H9 (cell line): Measurements from ENCODE around the gene CHCHD4. TPM values are rescaled to one million over a fixed set of nuclear protein-coding genes. Genes with fewer than 3 reads are reported as not detected.

Experiments
- DNase-seq: peaks from one replicate; pipeline ENCODE4 v3.0.0-alpha.2; 2017
- H2AFZ ChIP-seq: one replicate; pipeline ENCODE4 v1.6.1; 2013; ENCODE audit warnings: mild to moderate bottlenecking, low read length, control low read depth, moderate library complexity
- H2AK5ac ChIP-seq: 2 replicates; pipeline ENCODE4 v1.6.1; 2013; ENCODE audit warnings: low read length, control low read depth, mixed read lengths; ENCODE audit not compliant: insufficient read length
- H2BK120ac ChIP-seq: one replicate; pipeline ENCODE4 v1.6.1; 2013; ENCODE audit warnings: low read depth, mild to moderate bottlenecking, low read length, control low read depth, inconsistent platforms; ENCODE audit not compliant: poor library complexity, severe bottlenecking
- H2BK12ac ChIP-seq: 2 replicates; pipeline ENCODE4 v1.6.1; 2013; ENCODE audit warnings: low read length, control low read depth, mixed read lengths, low read depth; ENCODE audit not compliant: insufficient read length
- H2BK15ac ChIP-seq: 2 replicates; pipeline ENCODE4 v1.6.1; 2013; ENCODE audit warnings: low read depth, low read length, control low read depth
- H2BK20ac ChIP-seq: one replicate; pipeline ENCODE4 v1.6.1; 2013; ENCODE audit warnings: low read depth, mild to moderate bottlenecking, low read length, control low read depth, inconsistent platforms; ENCODE audit not compliant: poor library complexity, severe bottlenecking
- H2BK5ac ChIP-seq: 2 replicates; pipeline ENCODE4 v1.6.1; 2013; ENCODE audit warnings: low read length, control low read depth, mixed read lengths; ENCODE audit not compliant: insufficient read length
- H3K14ac ChIP-seq: 2 replicates; pipeline ENCODE4 v1.6.1; 2013; ENCODE audit warnings: low read length, control low read depth; ENCODE audit not compliant: insufficient read depth
- H3K18ac ChIP-seq: 2 replicates; pipeline ENCODE4 v1.6.1; 2013; ENCODE audit warnings: low read depth, mild to moderate bottlenecking, mixed read lengths, low read length, control low read depth; ENCODE audit not compliant: insufficient read length
- H3K23ac ChIP-seq: 2 replicates; pipeline ENCODE4 v1.6.1; 2013; ENCODE audit warnings: low read length, control low read depth, mixed read lengths, low read depth; ENCODE audit not compliant: insufficient read length
- H3K23me2 ChIP-seq: 2 replicates; pipeline ENCODE4 v1.6.1; 2013; ENCODE audit warnings: low read depth, mild to moderate bottlenecking, mixed read lengths, low read length, control low read depth; ENCODE audit not compliant: insufficient read length, poor library complexity, severe bottlenecking
- H3K27ac ChIP-seq: 2 replicates; pipeline ENCODE4 v1.5.1; 2013; ENCODE audit warnings: low read length, control low read depth, mixed read lengths, low read depth; ENCODE audit not compliant: insufficient read length
- H3K27me3 ChIP-seq: 2 replicates; pipeline ENCODE4 v1.6.1; 2013; ENCODE audit warnings: low read length, control low read depth, inconsistent platforms; ENCODE audit not compliant: insufficient read depth
- H3K4ac ChIP-seq: 2 replicates; pipeline ENCODE4 v1.6.1; 2013; ENCODE audit warnings: low read depth, mild to moderate bottlenecking, control low read depth, inconsistent platforms, low read length, moderate library complexity
- H3K4me1 ChIP-seq: 2 replicates; pipeline ENCODE4 v1.6.1; 2013; ENCODE audit warnings: low read length, control low read depth, inconsistent platforms; ENCODE audit not compliant: insufficient read depth
- H3K4me2 ChIP-seq: 2 replicates; pipeline ENCODE4 v1.6.1; 2013; ENCODE audit warnings: low read length, control low read depth, mixed read lengths; ENCODE audit not compliant: insufficient read length, insufficient read depth
- H3K56ac ChIP-seq: 2 replicates; pipeline ENCODE4 v1.6.1; 2013; ENCODE audit warnings: low read depth, mild to moderate bottlenecking, mixed read lengths, low read length, control low read depth; ENCODE audit not compliant: insufficient read length
- H3K79me1 ChIP-seq: 2 replicates; pipeline ENCODE4 v1.6.1; 2013; ENCODE audit warnings: low read depth, mild to moderate bottlenecking, moderate library complexity, low read length, control low read depth, inconsistent platforms; ENCODE audit not compliant: insufficient read depth, poor library complexity, severe bottlenecking
- H3K79me2 ChIP-seq: 2 replicates; pipeline ENCODE4 v1.6.1; 2013; ENCODE audit warnings: low read length, control low read depth, inconsistent platforms; ENCODE audit not compliant: insufficient read depth
- H3K9ac ChIP-seq: 2 replicates; pipeline ENCODE4 v1.6.1; 2013; ENCODE audit warnings: low read length, control low read depth, mixed read lengths; ENCODE audit not compliant: insufficient read length; ENCODE audit errors: extremely low read depth
- H3K9me3 ChIP-seq: one replicate; pipeline ENCODE4 v1.6.1; 2013; ENCODE audit warnings: low read depth, low read length, inconsistent platforms; ENCODE audit not compliant: control insufficient read depth
- H3T11ph ChIP-seq: one replicate; pipeline ENCODE4 v1.6.1; 2013; ENCODE audit warnings: mild to moderate bottlenecking, low read length, control low read depth, inconsistent platforms
- H4K20me1 ChIP-seq: one replicate; pipeline ENCODE4 v1.6.1; 2013; ENCODE audit not compliant: control insufficient read depth, insufficient read length, insufficient read depth
- H4K5ac ChIP-seq: 2 replicates; pipeline ENCODE4 v1.6.1; 2013; ENCODE audit warnings: low read depth, mild to moderate bottlenecking, mixed read lengths, low read length, control low read depth; ENCODE audit not compliant: insufficient read length
- H4K8ac ChIP-seq: replicated peaks from 2 replicates; pipeline ENCODE4 v1.6.1; 2013; ENCODE audit warnings: low read length, control low read depth, mixed read lengths, low read depth; ENCODE audit not compliant: insufficient read length
- H4K91ac ChIP-seq: 2 replicates; pipeline ENCODE4 v1.6.1; 2013; ENCODE audit warnings: low read depth, mild to moderate bottlenecking, moderate library complexity, mixed read lengths, low read length, control low read depth; ENCODE audit not compliant: insufficient read length
- H3K27ac Mint-ChIP-seq, 3 experiments: 2 replicates in 2 of 3; 3 replicates in 1 of 3; pipeline ENCODE4 v1.8.0; 2020 to 2021; ENCODE audit warnings: mixed read lengths in 3 of 3, mild to moderate bottlenecking in 1 of 3, moderate library complexity in 1 of 3
- H3K27me3 Mint-ChIP-seq: 2 replicates; pipeline ENCODE4 v1.8.0; 2021; ENCODE audit warnings: low read depth, mild to moderate bottlenecking, moderate library complexity, mixed read lengths
- H3K36me3 Mint-ChIP-seq, 3 experiments: 2 replicates in 2 of 3; 3 replicates in 1 of 3; pipeline ENCODE4 v1.8.0; 2020 to 2021; ENCODE audit warnings: low read depth in 3 of 3, mixed read lengths in 3 of 3; ENCODE audit not compliant: insufficient read depth in 1 of 3
- H3K4me1 Mint-ChIP-seq, 2 experiments: 2 replicates each; pipeline ENCODE4 v1.8.0; 2020; ENCODE audit warnings: mixed read lengths in 2 of 2
- H3K4me3 Mint-ChIP-seq, 2 experiments: 2 replicates in 1 of 2; 3 replicates in 1 of 2; pipeline ENCODE4 v1.8.0; 2020 to 2021; ENCODE audit warnings: mild to moderate bottlenecking in 2 of 2, mixed read lengths in 2 of 2, moderate library complexity in 1 of 2
- H3K9me3 Mint-ChIP-seq, 2 experiments: 2 replicates in 1 of 2; 3 replicates in 1 of 2; pipeline ENCODE4 v1.8.0; 2020; ENCODE audit warnings: mild to moderate bottlenecking in 2 of 2, mixed read lengths in 2 of 2, moderate library complexity in 1 of 2
- WGBS: extraction: QIAGEN DNeasy Blood & Tissue Kit; methylation state at CpG from one replicate; pipeline ENCODE4 v1.1.7; 2013; ENCODE audit warnings: missing lambda C conversion rate, low lambda C conversion rate, mixed read lengths; ENCODE audit not compliant: insufficient read length; ENCODE audit errors: extremely low coverage; 5-methylcytosine and 5-hydroxymethylcytosine counted together
- total RNA-seq: library from RNA; stranded (reverse); gene quantifications from 2 replicates; pipeline ENCODE4 v1.2.1, GENCODE V29; 2021
- TF ChIP-seq, protein P1 (sequence below): fragments of 200-600 bp; sonication (generic); conservative IDR thresholded peaks from 3 replicates; pipeline ENCODE4 v1.8.0; 2021; ENCODE audit warnings: antibody characterized with exemption, mild to moderate bottlenecking

Gene CHCHD4
- total RNA-seq, 1 experiment from 2014 or later = 13.7 TPM

DNA sequence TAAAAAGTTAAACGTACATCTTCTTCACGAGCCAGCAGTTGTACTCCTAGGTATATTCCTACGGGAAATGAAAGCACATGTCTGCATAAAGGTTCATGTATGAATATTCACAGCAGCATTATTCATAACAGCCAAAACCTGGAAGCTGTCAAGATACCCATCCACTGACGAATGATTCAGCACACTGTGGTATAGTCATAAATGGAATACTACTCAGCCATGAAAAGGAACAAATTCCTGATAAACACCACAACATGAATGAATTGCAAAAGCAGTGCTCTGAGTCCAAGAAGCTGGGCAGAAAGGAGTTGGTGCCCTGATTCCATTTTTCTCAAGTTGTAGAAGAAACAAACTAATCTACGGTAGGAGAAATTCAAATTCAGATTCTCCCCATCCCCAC is 4.1 kb upstream of the CHCHD4 start:
- Histone ChIP-seq H3K4me2 (no peak overlapping the region), H3K9ac (no peak overlapping the region), H4K5ac (no peak overlapping the region), H3T11ph (no peak overlapping the region), H4K91ac (no peak overlapping the region), H3K56ac (no peak overlapping the region), H3K18ac (no peak overlapping the region), H2AFZ (no peak overlapping the region), H3K23me2 (peaks cover 11% of the 10 kb centered on the region), H3K79me1 (peaks cover 9% of the 10 kb centered on the region), H3K4ac (no peak overlapping the region), H3K14ac (no peak overlapping the region), H3K27ac (no peak overlapping the region), H3K23ac (no peak overlapping the region), H3K4me1 (no peaks in the 10 kb centered on the region), H2BK120ac (no peak overlapping the region), H3K79me2 (peaks cover 3% of the 10 kb centered on the region; the same call in 1 of the 2 replicates), H2BK12ac (no peak overlapping the region), H2AK5ac (no peak overlapping the region), H4K8ac (no peak overlapping the region), H3K9me3 (no peaks in the 10 kb centered on the region), H2BK5ac (no peak overlapping the region), H3K27me3 (no peaks in the 10 kb centered on the region), H2BK20ac (no peak overlapping the region), H4K20me1 (no peaks in the 10 kb centered on the region), H2BK15ac (no peak overlapping the region)
- no peak for DNase-seq
- H3K4me1 Mint-ChIP-seq = peaks cover 10 to 13% of the 10 kb centered on the region in 2 experiments
- WGBS = no CpG with 5 or more reads among the region's 5 CpGs
- TF ChIP-seq, protein P1, sequence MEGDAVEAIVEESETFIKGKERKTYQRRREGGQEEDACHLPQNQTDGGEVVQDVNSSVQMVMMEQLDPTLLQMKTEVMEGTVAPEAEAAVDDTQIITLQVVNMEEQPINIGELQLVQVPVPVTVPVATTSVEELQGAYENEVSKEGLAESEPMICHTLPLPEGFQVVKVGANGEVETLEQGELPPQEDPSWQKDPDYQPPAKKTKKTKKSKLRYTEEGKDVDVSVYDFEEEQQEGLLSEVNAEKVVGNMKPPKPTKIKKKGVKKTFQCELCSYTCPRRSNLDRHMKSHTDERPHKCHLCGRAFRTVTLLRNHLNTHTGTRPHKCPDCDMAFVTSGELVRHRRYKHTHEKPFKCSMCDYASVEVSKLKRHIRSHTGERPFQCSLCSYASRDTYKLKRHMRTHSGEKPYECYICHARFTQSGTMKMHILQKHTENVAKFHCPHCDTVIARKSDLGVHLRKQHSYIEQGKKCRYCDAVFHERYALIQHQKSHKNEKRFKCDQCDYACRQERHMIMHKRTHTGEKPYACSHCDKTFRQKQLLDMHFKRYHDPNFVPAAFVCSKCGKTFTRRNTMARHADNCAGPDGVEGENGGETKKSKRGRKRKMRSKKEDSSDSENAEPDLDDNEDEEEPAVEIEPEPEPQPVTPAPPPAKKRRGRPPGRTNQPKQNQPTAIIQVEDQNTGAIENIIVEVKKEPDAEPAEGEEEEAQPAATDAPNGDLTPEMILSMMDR = no peak
- H3K4me3 Mint-ChIP-seq = no peak overlapping the region
- H3K9me3 Mint-ChIP-seq = no peaks in the 10 kb centered on the region; a peak in 1 of 5 replicates
- no peaks in the 10 kb centered on the region for H3K27me3 Mint-ChIP-seq
- peaks cover 29 to 60% (median 54%) of the 10 kb centered on the region in 3 experiments; a peak in 6 of 7 replicates for H3K36me3 Mint-ChIP-seq
- no peak overlapping the region for H3K27ac Mint-ChIP-seq
